ENCODE results near the gene ERBB4.
A peak's percentile ranks its signal among the peaks of the same experiment; 100 is the strongest.

Gene ERBB4

GRCh38 chr2:211498551-211499205 lies 1039.9 kb downstream of the ERBB4 start:
- DNase-seq = no peak

GRCh38 chr2:211495339-211495738 lies 1043.3 kb downstream of the ERBB4 start:
- DNase-seq = no peak

GRCh38 chr2:211494536-211494935 lies 1044.1 kb downstream of the ERBB4 start:
- no peak for DNase-seq

- DNase-seq = no peak
Observed at GRCh38 chr2:211494085-211494484, 1044.5 kb downstream of the ERBB4 start.

- DNase-seq = no peak
Observed at GRCh38 chr2:211487733-211488132, 1050.9 kb downstream of the ERBB4 start.

GRCh38 chr2:211479536-211480150 lies 1059.0 kb downstream of the ERBB4 start:
- no peak for DNase-seq

- DNase-seq = no peak
Observed at GRCh38 chr2:211477537-211478275, 1060.9 kb downstream of the ERBB4 start.

GRCh38 chr2:211473116-211473515 lies 1065.5 kb downstream of the ERBB4 start:
- DNase-seq = no peak

- DNase-seq = no peak
Observed at GRCh38 chr2:211469664-211470059, 1068.9 kb downstream of the ERBB4 start.

- no peak for DNase-seq
Observed at GRCh38 chr2:211468877-211469663, 1069.5 kb downstream of the ERBB4 start.

- no peak for DNase-seq
Observed at GRCh38 chr2:211468217-211468616, 1070.4 kb downstream of the ERBB4 start.

- no peak for DNase-seq
Observed at GRCh38 chr2:211463397-211463796, 1075.2 kb downstream of the ERBB4 start.

GRCh38 chr2:211458974-211459373 lies 1079.6 kb downstream of the ERBB4 start:
- no peak for DNase-seq

- DNase-seq = no peak
Observed at GRCh38 chr2:211457325-211457724, 1081.3 kb downstream of the ERBB4 start.

- DNase-seq = peak in 1 of 2 experiments; percentile 0
Observed at GRCh38 chr2:211455216-211455841, 1083.3 kb downstream of the ERBB4 start.

GRCh38 chr2:211454679-211455078 lies 1083.9 kb downstream of the ERBB4 start:
- no peak for DNase-seq

GRCh38 chr2:211453311-211453887 lies 1085.2 kb downstream of the ERBB4 start:
- no peak for DNase-seq

GRCh38 chr2:211451642-211452041 lies 1087.0 kb downstream of the ERBB4 start:
- DNase-seq = no peak

- no peak for DNase-seq
Observed at GRCh38 chr2:211449819-211450218, 1088.8 kb downstream of the ERBB4 start.

GRCh38 chr2:211447548-211447947 lies 1091.1 kb downstream of the ERBB4 start:
- no peak for DNase-seq

GRCh38 chr2:211440107-211440506 lies 1098.5 kb downstream of the ERBB4 start:
- DNase-seq = no peak

GRCh38 chr2:211439011-211439410 lies 1099.6 kb downstream of the ERBB4 start:
- no peak for DNase-seq

All from activated CD4-positive, alpha-beta T cell treated with anti-CD3 and anti-CD28 coated beads, Interleukin-2, amount 50 U/mL, for 4 hours (primary cell).